Prostate gland (tissue), 2 donors: Measurements from ENCODE around the gene AGK. TPM values are rescaled to one million over a fixed set of nuclear protein-coding genes. Genes with fewer than 3 reads are reported as not detected.

ENCODE experiments used
- DNase-seq: peaks from one replicate; pipeline ENCODE4 v3.0.0-alpha.2; 2019; ENCODE audit warnings: low spot score
- H3K27ac ChIP-seq, 2 donors: fragments of 200-600 bp; sonication (generic); 2 replicates each; pipeline ENCODE4 v1.5.1; 2017 to 2019
- H3K27me3 ChIP-seq: fragments of 200-600 bp; sonication (generic); replicated peaks from 2 replicates; pipeline ENCODE4 v1.5.1; 2019; ENCODE audit not compliant: insufficient read depth
- H3K36me3 ChIP-seq, 2 donors: fragments of 200-600 bp; sonication (generic); 1 replicate in 1 of 2; 2 replicates in 1 of 2; pipeline versions ENCODE4 v1.5.1 to v1.8.1; 2017 to 2019
- H3K4me1 ChIP-seq: fragments of 200-600 bp; sonication (generic); replicated peaks from 2 replicates; pipeline ENCODE4 v1.5.1; 2019
- H3K4me3 ChIP-seq, 2 donors: fragments of 200-600 bp; sonication (generic); 2 replicates each; pipeline ENCODE4 v1.5.1; 2017 to 2019
- H3K9me3 ChIP-seq: fragments of 200-600 bp; sonication (generic); 2 replicates; pipeline ENCODE4 v1.5.1; 2017
- CTCF ChIP-seq, 4 experiments: fragments of 200-600 bp in 2 of 4; fragments of 450-650 bp in 2 of 4; sonication (generic) in 2 of 4; IDR thresholded peaks; 1 replicate in 3 of 4; 2 replicates in 1 of 4; pipeline ENCODE4 v1.5.1; 2016 to 2019; ENCODE audit warnings: antibody characterized with exemption in 4 of 4, mild to moderate bottlenecking in 2 of 4, moderate library complexity in 2 of 4
- POLR2A ChIP-seq: fragments of 450-650 bp; IDR thresholded peaks from one replicate; pipeline ENCODE4 v1.6.1; 2016; ENCODE audit warnings: antibody characterized with exemption, mild to moderate bottlenecking
- POLR2AphosphoS5 ChIP-seq: sonication (generic); formaldehyde crosslinking; IDR thresholded peaks from one replicate; pipeline ENCODE4 v1.6.1; 2017; ENCODE audit warnings: antibody characterized with exemption
- WGBS: methylation state at CpG from one replicate; pipeline ENCODE4 v1.1.5; 2018; 5-methylcytosine and 5-hydroxymethylcytosine counted together
- intact Hi-C: fragments of 100-400 bp; cut with DNase I; formaldehyde crosslinking; loops from one replicate; pipeline ENCODE4 v1.14.2; 2022
- total RNA-seq, 2 donors: library from RNA; depleted of rRNA; stranded (reverse); fragments of >200 nt; gene quantifications; one replicate each; pipeline ENCODE4 v1.1.0, GENCODE V29; 2016

Gene AGK
- total RNA-seq, 2 donors from 2014 or later: 19.4 to 26.7 TPM

GRCh38 chr7:141610671-141611070, 59.5 kb downstream of the AGK start:
- TF ChIP-seq POLR2AphosphoS5: no peak
- TF ChIP-seq CTCF (IDR thresholded peaks at IDR 0.05): no peak
- no peak for TF ChIP-seq POLR2A
- Histone ChIP-seq H3K27me3 (no peaks in the 10 kb centered on the region), H3K4me3 (no peak overlapping the region), H3K9me3 (no peaks in the 10 kb centered on the region), H3K27ac (no peak overlapping the region), H3K36me3 (no peaks in the 10 kb centered on the region), H3K4me1 (no peaks in the 10 kb centered on the region)
- no peak for DNase-seq
- 94% methylated on average over 1 of the region's 1 CpG for WGBS
- intact Hi-C loops: no loop called here

- H3K27ac ChIP-seq: no peak overlapping the region
- no peak overlapping the region for H3K4me3 ChIP-seq
- peaks cover 6% of the 10 kb centered on the region for H3K4me1 ChIP-seq
- H3K9me3 ChIP-seq: no peaks in the 10 kb centered on the region
- DNase-seq: no peak
- intact Hi-C loops: no loop called here
- no peaks in the 10 kb centered on the region for H3K27me3 ChIP-seq
- no peak for TF ChIP-seq POLR2A
- no peak for TF ChIP-seq POLR2AphosphoS5
- TF ChIP-seq CTCF (IDR thresholded peaks at IDR 0.05): no peak
- no peaks in the 10 kb centered on the region for H3K36me3 ChIP-seq
Measured at GRCh38 chr7:141612861-141613260, 61.7 kb downstream of the AGK start.

GRCh38 chr7:141617280-141617679, 66.1 kb downstream of the AGK start:
- no peak for DNase-seq
- Histone ChIP-seq H3K27me3 (no peaks in the 10 kb centered on the region), H3K9me3 (no peaks in the 10 kb centered on the region), H3K36me3 (no peaks in the 10 kb centered on the region), H3K27ac (no peak overlapping the region), H3K4me3 (no peak overlapping the region), H3K4me1 (peaks cover 6% of the 10 kb centered on the region)
- intact Hi-C loops: no loop called here
- no peak for TF ChIP-seq CTCF (IDR thresholded peaks at IDR 0.05)
- TF ChIP-seq POLR2AphosphoS5: no peak
- no peak for TF ChIP-seq POLR2A

GRCh38 chr7:141619745-141620144, 68.5 kb downstream of the AGK start:
- Histone ChIP-seq H3K27ac (no peak overlapping the region), H3K4me3 (no peak overlapping the region), H3K27me3 (no peaks in the 10 kb centered on the region), H3K4me1 (peaks cover 6% of the 10 kb centered on the region), H3K9me3 (no peaks in the 10 kb centered on the region), H3K36me3 (no peaks in the 10 kb centered on the region)
- TF ChIP-seq POLR2A (no peak), POLR2AphosphoS5 (no peak), CTCF (IDR thresholded peaks at IDR 0.05) (no peak)
- intact Hi-C loops: no loop called here
- 94% methylated on average over 4 of the region's 4 CpGs for WGBS
- no peak for DNase-seq

- intact Hi-C loops: no loop called here
- WGBS: 100% methylated on average over 1 of the region's 1 CpG
- H3K4me1 ChIP-seq: no peaks in the 10 kb centered on the region
- no peak for TF ChIP-seq POLR2A
- no peak for TF ChIP-seq CTCF (IDR thresholded peaks at IDR 0.05)
- no peak for TF ChIP-seq POLR2AphosphoS5
- no peak overlapping the region for H3K4me3 ChIP-seq
- DNase-seq: no peak
- H3K9me3 ChIP-seq: no peaks in the 10 kb centered on the region
- H3K36me3 ChIP-seq: no peaks in the 10 kb centered on the region
- H3K27ac ChIP-seq: no peak overlapping the region
- H3K27me3 ChIP-seq: no peaks in the 10 kb centered on the region
Measured at GRCh38 chr7:141624763-141625162, 73.6 kb downstream of the AGK start.
